Activated CD8-positive, alpha-beta memory T cell treated with anti-CD3 and anti-CD28 coated beads, Interleukin-2, amount 50 U/mL, for 1 hour (primary cell): Measurements from ENCODE around the gene MYL12B.
"Not testable (repeated sequence)": the region's sequence is repeated elsewhere in the genome, so short reads cannot be mapped to it uniquely, and the experiment has no call there.

ENCODE experiments used
- DNase-seq: peaks from one replicate; pipeline ENCODE4 v3.0.0-alpha.2; 2020; ENCODE audit errors: extremely low read depth

MYL12B gene

GRCh38 chr18:3262234-3263131 is 550 bp downstream of the MYL12B start:
- DNase-seq, result no peak

- no peak for DNase-seq
Measured at GRCh38 chr18:3263132-3263700, 1.3 kb downstream of the MYL12B start.

GRCh38 chr18:3264362-3264761 is 2.4 kb downstream of the MYL12B start:
- no peak for DNase-seq

GRCh38 chr18:3265564-3266033 is 3.7 kb downstream of the MYL12B start:
- DNase-seq, result no peak

GRCh38 chr18:3266062-3266608 is 4.2 kb downstream of the MYL12B start:
- no peak for DNase-seq

GRCh38 chr18:3268306-3268705 is 6.4 kb downstream of the MYL12B start:
- no peak for DNase-seq

GRCh38 chr18:3269241-3269913 is 7.4 kb downstream of the MYL12B start:
- no peak for DNase-seq

- no peak for DNase-seq
Measured at GRCh38 chr18:3269914-3270299, 8.0 kb downstream of the MYL12B start.

- no peak for DNase-seq
Measured at GRCh38 chr18:3273042-3273441, 11.1 kb downstream of the MYL12B start.

- not testable (repeated sequence) for DNase-seq
Measured at GRCh38 chr18:3277643-3278213, 15.8 kb downstream of the MYL12B start.

- DNase-seq, result no peak
Measured at GRCh38 chr18:3279201-3280185, 17.6 kb downstream of the MYL12B start.

GRCh38 chr18:3281456-3282400 is 19.8 kb downstream of the MYL12B start:
- DNase-seq, result no peak

GRCh38 chr18:3283253-3283863 is 21.4 kb downstream of the MYL12B start:
- DNase-seq, result no peak

- no peak for DNase-seq
Measured at GRCh38 chr18:3283908-3284307, 22.0 kb downstream of the MYL12B start.

GRCh38 chr18:3284501-3284900 is 22.6 kb downstream of the MYL12B start:
- DNase-seq, result no peak

- no peak for DNase-seq
Measured at GRCh38 chr18:3286159-3286558, 24.2 kb downstream of the MYL12B start.

GRCh38 chr18:3293196-3293951 is 31.4 kb downstream of the MYL12B start:
- DNase-seq, result no peak

GRCh38 chr18:3294435-3295080 is 32.6 kb downstream of the MYL12B start:
- no peak for DNase-seq
